PC-9 (cell line): ENCODE data around the gene LGALS8. TPM values are rescaled to one million over a fixed set of nuclear protein-coding genes. Genes with fewer than 3 reads are reported as not detected.

ENCODE experiments used
- BruUV-seq: library from RNA; stranded (reverse); fragments of 400-500 nt; replicated peaks from 2 replicates; lab custom pipeline; 2021; lab: Mats Ljungman, UMichigan
- CTCF ChIA-PET: fragments of 300-600 bp; sonication (Branson Sonifier 250); formaldehyde crosslinking; loops from one replicate; lab custom pipeline; 2022; ENCODE audit warnings: antibody characterized with exemption; lab: Charles Lee
- POLR2A ChIA-PET: fragments of 300-600 bp; sonication (Branson Sonifier 250); formaldehyde crosslinking; loops from one replicate; lab custom pipeline; 2022; ENCODE audit warnings: antibody characterized with exemption; ENCODE audit not compliant: unreplicated experiment; lab: Charles Lee
- DNase-seq, 2 experiments: peaks; one replicate each; pipeline versions ENCODE4 v3.0.0 to v3.0.0-alpha.2; 2015 to 2022; ENCODE audit warnings: mixed read lengths in 1 of 2
- H2AFZ ChIP-seq: fragments of 200-600 bp; sonication (generic); 2 replicates; pipeline ENCODE4 v1.8.1; 2017; ENCODE audit warnings: antibody characterized with exemption
- H3F3A ChIP-seq: fragments of 200-600 bp; sonication (generic); 2 replicates; pipeline ENCODE4 v1.8.1; 2017; ENCODE audit warnings: antibody characterized with exemption, mild to moderate bottlenecking, low read depth; ENCODE audit not compliant: insufficient read depth
- H3K27ac ChIP-seq: fragments of 200-600 bp; sonication (generic); 2 replicates; pipeline ENCODE4 v1.6.1; 2016; ENCODE audit warnings: mixed run types
- H3K27me3 ChIP-seq: fragments of 200-600 bp; sonication (generic); 2 replicates; pipeline ENCODE4 v1.6.1; 2016; ENCODE audit warnings: low read depth, mixed run types; ENCODE audit not compliant: insufficient read depth
- H3K36me3 ChIP-seq: fragments of 200-600 bp; sonication (generic); 2 replicates; pipeline ENCODE4 v1.6.1; 2016; ENCODE audit warnings: low read depth, mixed run types
- H3K4me1 ChIP-seq: fragments of 200-600 bp; sonication (generic); replicated peaks from 2 replicates; pipeline ENCODE4 v1.6.1; 2016; ENCODE audit warnings: mixed run types; ENCODE audit not compliant: insufficient read depth
- H3K4me2 ChIP-seq: fragments of 200-600 bp; sonication (generic); 2 replicates; pipeline ENCODE4 v1.6.1; 2017; ENCODE audit warnings: mixed run types
- H3K4me3 ChIP-seq: fragments of 200-600 bp; sonication (generic); 2 replicates; pipeline ENCODE4 v1.6.1; 2016; ENCODE audit warnings: mixed run types
- H3K79me2 ChIP-seq: fragments of 200-600 bp; sonication (generic); 2 replicates; pipeline ENCODE4 v1.6.1; 2017; ENCODE audit warnings: low read depth, mixed run types
- H3K9me2 ChIP-seq: fragments of 200-600 bp; sonication (generic); 2 replicates; pipeline ENCODE4 v1.8.1; 2017; ENCODE audit warnings: mild to moderate bottlenecking; ENCODE audit not compliant: insufficient read depth
- H3K9me3 ChIP-seq: fragments of 200-600 bp; sonication (generic); 2 replicates; pipeline ENCODE4 v1.8.1; 2016; ENCODE audit warnings: low read depth; ENCODE audit not compliant: insufficient read depth
- H4K20me1 ChIP-seq: fragments of 200-600 bp; sonication (generic); 2 replicates; pipeline ENCODE4 v1.8.1; 2017; ENCODE audit not compliant: insufficient read depth
- CTCF ChIP-seq: fragments of 200-600 bp; sonication (generic); conservative IDR thresholded peaks from 2 replicates; pipeline ENCODE4 v1.6.1; 2017; ENCODE audit warnings: mixed run types, antibody characterized with exemption, mild to moderate bottlenecking, moderate library complexity
- EZH2 ChIP-seq: fragments of 200-600 bp; sonication (generic); IDR thresholded peaks from 2 replicates; pipeline ENCODE4 v1.8.0; 2017; ENCODE audit warnings: antibody characterized with exemption, low read depth
- intact Hi-C: fragments of 100-400 bp; cut with micrococcal nuclease; formaldehyde crosslinking; loops from one replicate; pipeline ENCODE4 v1.10.0; 2022; ENCODE audit not compliant: unreplicated experiment
- total RNA-seq: library from RNA; stranded (reverse); gene quantifications from 2 replicates; pipeline ENCODE4 v1.2.3, GENCODE V29; 2021

Gene LGALS8
- total RNA-seq, 1 experiment from 2014 or later, result 59.2 TPM

GRCh38 chr1:236494586-236495466 lies 29.0 kb upstream of the LGALS8 start:
- Histone ChIP-seq H3F3A (peaks cover 8% of the 10 kb centered on the region; the same call in 1 of the 2 replicates), H3K4me3 (no peak overlapping the region), H3K36me3 (no peaks in the 10 kb centered on the region), H4K20me1 (no peaks in the 10 kb centered on the region), H2AFZ (no peak overlapping the region), H3K79me2 (no peaks in the 10 kb centered on the region), H3K27ac (no peak overlapping the region), H3K9me2 (no peaks in the 10 kb centered on the region), H3K27me3 (no peaks in the 10 kb centered on the region), H3K4me1 (peaks cover 36% of the 10 kb centered on the region), H3K9me3 (no peaks in the 10 kb centered on the region), H3K4me2 (0 out of 2 replicates have a peak overlapping the region, but pooled peaks have one; percentile 6)
- ChIA-PET POLR2A (no interaction called here), CTCF (no interaction called here)
- no TSS peak for BruUV-seq
- no peak for TF ChIP-seq CTCF
- no peak for TF ChIP-seq EZH2
- no peak for DNase-seq
- intact Hi-C loops, result loop anchor here (5.0 kb wide), 1 partner anchor 37 kb away; no protein-coding TSS in a partner anchor

DNA sequence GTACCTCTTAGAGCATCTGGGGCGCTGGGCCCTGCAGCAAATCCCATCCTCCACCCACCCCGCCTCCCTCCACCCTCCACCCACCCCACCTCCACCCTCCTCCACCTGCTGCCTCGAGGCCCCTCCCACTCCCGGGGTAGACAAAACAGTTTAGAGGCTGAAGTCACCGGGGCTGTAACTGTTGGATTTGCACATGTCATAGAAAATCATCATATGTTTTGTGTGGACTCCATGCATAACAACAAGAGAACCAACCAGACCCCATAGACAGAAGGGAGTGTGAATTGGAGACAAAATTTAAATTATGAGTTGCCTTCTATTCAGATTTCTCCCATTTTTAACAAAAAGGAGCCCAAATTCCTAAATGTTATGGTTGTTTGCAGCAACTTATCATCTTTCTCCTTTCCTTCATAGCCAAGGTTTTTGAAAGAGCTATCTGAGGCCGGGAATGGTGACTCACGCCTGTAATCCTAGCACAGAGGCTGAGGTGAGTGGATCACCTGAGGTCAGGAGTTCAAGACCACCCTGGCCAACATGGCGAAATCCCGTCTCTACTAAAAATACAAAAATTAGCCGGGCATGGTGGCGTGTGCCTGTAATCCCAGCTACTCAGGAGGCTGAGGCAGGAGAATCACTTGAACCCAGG lies 28.2 kb upstream of the LGALS8 start:
- TF ChIP-seq CTCF (no peak), EZH2 (no peak)
- Histone ChIP-seq H3K4me1 (peaks cover 35% of the 10 kb centered on the region), H3K79me2 (no peaks in the 10 kb centered on the region), H2AFZ (no peak overlapping the region), H3K27ac (no peak overlapping the region), H3K4me2 (no peak overlapping the region), H3K9me3 (no peaks in the 10 kb centered on the region), H3F3A (peaks cover 8% of the 10 kb centered on the region; the same call in 1 of the 2 replicates), H3K36me3 (no peaks in the 10 kb centered on the region), H3K27me3 (no peaks in the 10 kb centered on the region), H4K20me1 (no peaks in the 10 kb centered on the region), H3K9me2 (no peaks in the 10 kb centered on the region), H3K4me3 (no peak overlapping the region)
- no peak for DNase-seq
- ChIA-PET CTCF (no interaction called here), POLR2A (no interaction called here)
- intact Hi-C loops, result no loop called here
- no TSS peak for BruUV-seq

DNA sequence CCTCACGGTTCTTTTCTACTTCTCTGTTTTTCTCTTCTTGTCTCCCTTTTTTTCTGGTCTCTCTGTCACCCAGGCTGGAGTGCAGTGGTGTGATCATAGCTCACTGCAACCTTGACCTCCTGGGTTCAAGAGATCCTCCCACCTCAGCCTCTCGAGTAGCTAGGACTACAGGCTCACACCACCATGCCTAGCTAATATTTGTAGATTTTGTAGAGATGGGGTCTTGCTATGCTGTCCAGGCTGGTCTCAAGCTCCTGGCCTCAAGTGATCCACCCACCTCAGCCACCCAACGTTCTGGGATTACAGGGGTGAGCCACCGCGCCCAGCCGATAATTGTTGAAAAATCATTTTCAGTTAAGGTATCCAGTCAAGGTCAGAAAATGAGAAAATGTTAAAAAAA lies 25.9 kb upstream of the LGALS8 start:
- no peaks in the 10 kb centered on the region for H3K27me3 ChIP-seq
- peaks cover 41% of the 10 kb centered on the region for H3K4me1 ChIP-seq
- no peak overlapping the region for H2AFZ ChIP-seq
- no peaks in the 10 kb centered on the region for H3K79me2 ChIP-seq
- H3K4me2 ChIP-seq, result no peak overlapping the region
- peaks cover 23% of the 10 kb centered on the region for H3F3A ChIP-seq
- no peaks in the 10 kb centered on the region for H3K9me3 ChIP-seq
- H3K9me2 ChIP-seq, result no peaks in the 10 kb centered on the region
- no peak for TF ChIP-seq CTCF
- TF ChIP-seq EZH2, result no peak
- no peak overlapping the region for H3K4me3 ChIP-seq
- no TSS peak for BruUV-seq
- ChIA-PET POLR2A (interaction anchor here (0.6 kb wide), 1 partner anchor 288 kb away, joined by 4 read pairs; no protein-coding TSS in a partner anchor), CTCF (no interaction called here)
- H3K27ac ChIP-seq, result no peak overlapping the region
- no peak for DNase-seq
- no peaks in the 10 kb centered on the region for H3K36me3 ChIP-seq
- H4K20me1 ChIP-seq, result no peaks in the 10 kb centered on the region
- intact Hi-C loops, result no loop called here
